ENCODE measurements around the gene DNAJC16. TPM values are rescaled to one million over a fixed set of nuclear protein-coding genes. Genes with fewer than 3 reads are reported as not detected.

DNAJC16 gene
- total and polyA plus RNA-seq, 2 of the 4 experiments (the other 2 are of a cell fraction): 8.0 to 13.1 TPM

DNA sequence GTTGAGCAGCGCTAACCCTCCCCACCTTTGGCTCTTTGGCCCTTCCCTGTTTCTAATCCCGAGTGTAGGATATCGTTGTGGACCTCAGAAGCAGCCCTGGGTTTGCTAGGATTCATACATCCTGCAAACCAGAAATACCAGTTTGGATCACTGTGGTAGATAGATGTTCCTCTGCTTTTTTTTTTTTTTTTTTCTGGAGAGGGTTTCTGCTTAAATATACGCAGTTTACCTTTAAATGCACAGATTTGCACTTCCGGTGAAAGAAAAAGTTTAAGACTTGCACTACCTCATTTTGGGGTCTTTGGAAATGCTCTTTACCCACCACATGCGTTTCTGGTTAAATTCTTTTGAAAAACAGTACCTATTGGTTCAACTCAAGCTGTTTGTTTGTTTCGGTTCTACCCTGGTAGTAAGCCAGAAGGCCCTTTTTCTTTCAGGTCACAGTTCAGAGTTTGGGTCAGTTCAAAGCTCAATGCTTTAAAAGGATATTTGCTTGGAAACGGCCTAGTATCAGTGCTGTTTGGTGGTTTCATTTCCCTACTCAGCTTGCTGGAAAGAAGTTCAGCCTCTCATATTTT lies 91.5 kb downstream of the DNAJC16 start (continued):
- no peak for TF ChIP-seq RAD21 (IDR thresholded peaks at IDR 0.05; ENCODE audit: low read length)

GRCh38 chr1:15618655-15619525 lies 92.2 kb downstream of the DNAJC16 start:
- 70% methylated on average over 10 of the region's 26 CpGs; no CpG with 5 or more reads in 1 of the 2 experiments for WGBS, 2 experiments (ENCODE audit: extremely low coverage in 2 of 2, insufficient read length in 1 of 2)

More at GRCh38 chr1:15618655-15619525, 92.2 kb downstream of the DNAJC16 start:
- dilution Hi-C loops (cut with HindIII; ENCODE audit: low sequenced_read_pairs, unreplicated experiment) (no loop called here), in situ Hi-C loops (cut with MboI; ENCODE audit: low sequenced_read_pairs) (no loop called here), intact Hi-C loops (cut with micrococcal nuclease) (loop anchor here (5.0 kb wide), 2 partner anchors 63 to 83 kb away; partner anchors contain the start of gene PLEKHM2)
- Histone ChIP-seq H3K4me1 (ENCODE audit: control insufficient read depth, insufficient read depth, low read length) (peaks cover 9% of the 10 kb centered on the region), H4K20me1 (ENCODE audit: insufficient read depth, low read length) (peaks cover 22% of the 10 kb centered on the region), H4K91ac (ENCODE audit: insufficient read depth, low read depth, low read length) (peak overlapping the region; percentile 38; the same call in 1 of the 2 replicates), H2AK5ac (ENCODE audit: low read depth, low read length) (peak overlapping the region; percentile 1; the same call in 1 of the 2 replicates), H4K5ac (ENCODE audit: low read depth, low read length) (no peak overlapping the region; the same call in 1 of the 2 replicates), H2BK5ac (ENCODE audit: low read depth, low read length, poor library complexity, severe bottlenecking) (peak overlapping the region; percentile 95), H3K27me3 (ENCODE audit: control insufficient read depth, insufficient read depth, low read length) (no peaks in the 10 kb centered on the region), H4K8ac (ENCODE audit: low read depth in 2 of 2, low read length in 2 of 2) (peak overlapping the region in 1 of 2 experiments; percentile 49; a peak in 1 of 4 replicates), H3K4me2 (ENCODE audit: low read depth, low read length) (peak overlapping the region; percentile 87), H3K14ac (replicated peaks; ENCODE audit: low read depth, low read length) (peak overlapping the region; percentile 31; the same call in 1 of the 2 replicates), H2AK9ac (replicated peaks; ENCODE audit: low read depth, low read length, poor library complexity) (no peak overlapping the region), H3K56ac (ENCODE audit: extremely low read depth, insufficient read depth, low read length) (peak overlapping the region; percentile 67; the same call in 1 of the 2 replicates), H3K27ac (ENCODE audit: insufficient read depth, low read length) (no peak overlapping the region), H3K9me3 (ENCODE audit: control insufficient read depth, insufficient read depth, low read length) (no peaks in the 10 kb centered on the region), H2AFZ (replicated peaks; ENCODE audit: low read length, poor library complexity) (no peak overlapping the region), H3K4me3 (ENCODE audit: insufficient read depth, low read depth, low read length) (peak overlapping the region; percentile 76; the same call in 1 of the 2 replicates), H3K9me1 (ENCODE audit: insufficient read depth, low read length) (peaks cover 11% of the 10 kb centered on the region; the same call in 1 of the 2 replicates), H3K4ac (ENCODE audit: low read depth, low read length) (peak overlapping the region; percentile 31; the same call in 1 of the 2 replicates), H3K18ac (ENCODE audit: low read depth, low read length) (peak overlapping the region; percentile 38; the same call in 1 of the 2 replicates), H2BK20ac (ENCODE audit: low read depth, low read length) (no peak overlapping the region), H3K36me3 (ENCODE audit: control insufficient read depth, insufficient read depth, low read length) (no peaks in the 10 kb centered on the region), H2BK15ac (ENCODE audit: low read depth, low read length) (0 out of 3 replicates have a peak overlapping the region, but pooled peaks have one; percentile 12), H3K9ac (ENCODE audit: low read depth, low read length) (peak overlapping the region; percentile 84; the same call in 1 of the 2 replicates), H2BK120ac (ENCODE audit: low read depth, low read length) (0 out of 2 replicates have a peak overlapping the region, but pooled peaks have one; percentile 21), H3K23ac (ENCODE audit: low read depth, low read length) (peak overlapping the region; percentile 90; the same call in 1 of the 2 replicates), H3K79me1 (ENCODE audit: low read depth in 1 of 2, low read length in 2 of 2) (peaks cover 11 to 38% of the 10 kb centered on the region in 2 experiments; a peak in 3 of 4 replicates)
- ChIA-PET CTCF (interaction anchor here (0.5 to 1.3 kb wide), 3 partner anchors 15 to 40 kb away, joined by 3 to 5 read pairs (median 3); no protein-coding TSS in a partner anchor), POLR2A (ENCODE audit: unreplicated experiment) (no interaction called here)
- ATAC-seq (ENCODE audit: low read depth) (no peak), DNase-seq (peak; percentile 79)
- no TSS peak for BruUV-seq (replicated peaks)
- TF ChIP-seq BHLHE40 (IDR thresholded peaks at IDR 0.05; ENCODE audit: low read depth, low read length) (peak; percentile 40; the same call in 1 of the 2 replicates), CEBPB (IDR thresholded peaks at IDR 0.05; ENCODE audit: low read depth, low read length) (peak; percentile 96), SMC3 (IDR thresholded peaks at IDR 0.05; ENCODE audit: low read depth, low read length) (no peak), USF2 (IDR thresholded peaks at IDR 0.05; ENCODE audit: low read depth, low read length) (no peak), MXI1 (IDR thresholded peaks at IDR 0.05; ENCODE audit: borderline replicate concordance, low read depth, low read length) (0 out of 2 replicates have a peak, but pooled peaks have one; percentile 65)

Data from IMR-90 (cell line).